ENCODE data around the gene UTS2. TPM values are rescaled to one million over a fixed set of nuclear protein-coding genes. Genes with fewer than 3 reads are reported as not detected.

The UTS2 gene
- total and polyA plus RNA-seq, 2 of the 8 experiments (the other 6 are each of a cell fraction or from before 2014, with no cell fraction given), result not detected

DNA sequence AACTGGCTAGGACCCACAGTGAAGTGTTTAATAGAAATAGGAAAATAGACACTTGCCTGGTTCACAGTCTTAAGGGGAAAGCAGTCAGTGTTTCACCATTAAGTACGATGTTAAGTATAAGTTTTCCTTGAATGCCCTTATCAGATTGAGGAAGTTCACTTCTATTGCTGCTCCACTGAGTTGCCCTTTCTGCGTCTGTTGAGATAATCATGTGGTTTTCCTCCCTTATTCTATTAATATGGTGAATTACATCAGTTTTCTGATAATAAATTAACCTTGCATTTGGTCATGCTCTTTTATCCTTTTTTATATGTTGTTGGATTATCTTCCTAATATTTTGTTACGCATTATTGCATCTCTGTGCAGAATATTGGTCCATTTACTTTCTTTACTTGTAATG is 21.4 kb downstream of the UTS2 start:
- no peak for FAIRE-seq
- Histone ChIP-seq H3K36me3 (ENCODE audit: control insufficient read depth in 2 of 4, insufficient read depth in 4 of 4, low read length in 3 of 4) (peaks cover 2 to 38% (median 6%) of the 10 kb centered on the region in 4 experiments; a peak in 5 of 8 replicates), H3K56ac (replicated peaks; ENCODE audit: insufficient read length, low read depth, low read length) (no peak overlapping the region), H2AK5ac (ENCODE audit: low read depth, low read length) (no peak overlapping the region), H2BK20ac (ENCODE audit: low read length) (no peak overlapping the region), H3K27ac (ENCODE audit: low read depth, low read length) (no peak overlapping the region), H2BK12ac (ENCODE audit: low read depth, low read length) (no peak overlapping the region), H2BK15ac (ENCODE audit: low read length) (no peak overlapping the region), H3K79me1 (ENCODE audit: low read depth, low read length) (no peaks in the 10 kb centered on the region), H4K91ac (replicated peaks; ENCODE audit: insufficient read length, low read length) (no peak overlapping the region), H3K4me3 (ENCODE audit: extremely low read depth in 1 of 4, insufficient read depth in 2 of 4, low read depth in 3 of 4, low read length in 4 of 4) (no peak overlapping the region), H4K20me1 (replicated peaks in 1 of 2; ENCODE audit: control insufficient read depth in 1 of 2, insufficient read depth in 2 of 2, low read length in 2 of 2) (no peaks in the 10 kb centered on the region), H3K18ac (ENCODE audit: extremely low read depth, low read length) (no peak overlapping the region), H3K9ac (replicated peaks in 1 of 4; ENCODE audit: extremely low read depth in 1 of 4, low read depth in 3 of 4, low read length in 3 of 4) (no peak overlapping the region), H2BK5ac (ENCODE audit: low read depth, low read length) (no peak overlapping the region), H3K4me1 (replicated peaks in 1 of 4; ENCODE audit: control insufficient read depth in 3 of 4, insufficient read depth in 4 of 4, low read length in 3 of 4) (no peaks in the 10 kb centered on the region), H2BK120ac (replicated peaks; ENCODE audit: low read depth, low read length) (no peak overlapping the region), H3K4ac (replicated peaks; ENCODE audit: insufficient read length, low read depth, low read length) (no peak overlapping the region), H3K23me2 (ENCODE audit: low read depth, low read length) (no peaks in the 10 kb centered on the region), H3K4me2 (ENCODE audit: insufficient read depth in 1 of 2, low read depth in 2 of 2, low read length in 2 of 2) (no peak overlapping the region), H4K5ac (ENCODE audit: insufficient read length, low read depth, low read length) (no peak overlapping the region), H3K79me2 (ENCODE audit: control insufficient read depth in 1 of 2, insufficient read depth in 2 of 2, low read length in 2 of 2) (no peaks in the 10 kb centered on the region), H2AFZ (ENCODE audit: low read length) (no peak overlapping the region), H4K8ac (ENCODE audit: extremely low read depth, insufficient read depth, low read length) (no peak overlapping the region), H3K14ac (ENCODE audit: insufficient read length) (no peak overlapping the region), H3K23ac (ENCODE audit: insufficient read length) (no peak overlapping the region), H3K9me3 (ENCODE audit: insufficient read depth in 2 of 2, low read depth in 1 of 2, low read length in 1 of 2) (no peaks in the 10 kb centered on the region), H3K27me3 (replicated peaks in 1 of 4; ENCODE audit: control insufficient read depth in 3 of 4, extremely low read depth in 1 of 4, insufficient read depth in 3 of 4, low read length in 3 of 4) (no peaks in the 10 kb centered on the region)
- CTCF ChIA-PET (ENCODE audit: partially characterized antibody), result no interaction called here
- no peak for DNase-seq (ENCODE audit: low read depth in 1 of 2, low spot score in 2 of 2)
- 88% methylated on average over 3 of the region's 3 CpGs; no CpG with 5 or more reads in 1 of the 2 experiments for whole genome bisulfite sequencing, 2 experiments (ENCODE audit: extremely low coverage in 1 of 2, insufficient coverage in 1 of 2, insufficient read length in 1 of 2, insufficient replicate concordance in 2 of 2, low coverage in 1 of 2, low lambda C conversion rate in 2 of 2, missing lambda C conversion rate in 1 of 2)
- POLR2A ChIA-PET (ENCODE audit: partially characterized antibody), result no interaction called here
- no peak for TF ChIP-seq EZH2 (IDR thresholded peaks at IDR 0.05; ENCODE audit: low read depth, low read length, severe bottlenecking)
- TF ChIP-seq CHD1 (IDR thresholded peaks at IDR 0.05; ENCODE audit: low read depth, low read length), result no peak
- TF ChIP-seq CTBP2 (IDR thresholded peaks at IDR 0.05; ENCODE audit: borderline replicate concordance, insufficient read depth, insufficient read length, low read length), result no peak
- no peak for TF ChIP-seq NANOG (IDR thresholded peaks at IDR 0.05; ENCODE audit: insufficient read depth, low read depth, low read length, poor library complexity, severe bottlenecking)
- TF ChIP-seq EP300 (IDR thresholded peaks at IDR 0.05; ENCODE audit: borderline replicate concordance in 1 of 2, low read depth in 2 of 2, low read length in 2 of 2), result no peak
- no peak for TF ChIP-seq NRF1 (IDR thresholded peaks at IDR 0.05; ENCODE audit: low read depth, low read length)
- no peak for TF ChIP-seq KDM1A (IDR thresholded peaks at IDR 0.05; ENCODE audit: borderline replicate concordance, low read length)
